Activated CD8-positive, alpha-beta memory T cell treated with anti-CD3 and anti-CD28 coated beads, Interleukin-2, amount 10 ng/mL, durations not matched to agents 7 days and 5 days (primary cell): ENCODE measurements around the gene SYT15. TPM values are rescaled to one million over a fixed set of nuclear protein-coding genes. Genes with fewer than 3 reads are reported as not detected.
A peak's percentile ranks its signal among the peaks of the same experiment; 100 is the strongest.

Experiments
- ATAC-seq: fragments of 150-1000 bp; cut with Tn5 transposase; one replicate; pipeline ENCODE4 v1.10.0; 2021; ENCODE audit warnings: moderate library complexity
- CTCF ChIA-PET: fragments of 350-600 bp; sonication (Branson Sonifier 250); formaldehyde crosslinking; loops from one replicate; lab custom pipeline; 2021; ENCODE audit warnings: antibody characterized with exemption; lab: Charles Lee
- DNase-seq: peaks from one replicate; pipeline ENCODE4 v3.0.0-alpha.2; 2020
- H3K27ac Mint-ChIP-seq: one replicate; pipeline ENCODE4 v1.8.0; 2021; ENCODE audit warnings: mild to moderate bottlenecking, mixed read lengths
- H3K27me3 Mint-ChIP-seq: one replicate; pipeline ENCODE4 v1.8.0; 2021; ENCODE audit warnings: mixed read lengths
- H3K36me3 Mint-ChIP-seq: one replicate; pipeline ENCODE4 v1.8.0; 2021; ENCODE audit warnings: mild to moderate bottlenecking, mixed read lengths
- H3K4me1 Mint-ChIP-seq: one replicate; pipeline ENCODE4 v1.8.0; 2021; ENCODE audit warnings: mixed read lengths
- H3K4me3 Mint-ChIP-seq: one replicate; pipeline ENCODE4 v1.8.0; 2021; ENCODE audit warnings: mild to moderate bottlenecking, moderate library complexity, mixed read lengths
- H3K9me3 Mint-ChIP-seq: one replicate; pipeline ENCODE4 v1.8.0; 2022; ENCODE audit warnings: low read depth, mixed read lengths
- total RNA-seq, 2 experiments: library from RNA; stranded (reverse); gene quantifications; one replicate each; pipeline ENCODE4 v1.2.3, GENCODE V29; 2021

SYT15 gene
- total RNA-seq, 2 experiments from 2014 or later: 0.33 to 1.5 TPM

GRCh38 chr10:46549171-46550075, 29.5 kb upstream of the SYT15 start:
- no peaks in the 10 kb centered on the region for H3K4me1 Mint-ChIP-seq
- no peaks in the 10 kb centered on the region for H3K9me3 Mint-ChIP-seq
- peak; percentile 41 for DNase-seq
- H3K27ac Mint-ChIP-seq: no peak overlapping the region
- CTCF ChIA-PET: no interaction called here
- H3K27me3 Mint-ChIP-seq: no peaks in the 10 kb centered on the region
- ATAC-seq: no peak
- no peak overlapping the region for H3K4me3 Mint-ChIP-seq
- no peaks in the 10 kb centered on the region for H3K36me3 Mint-ChIP-seq

- CTCF ChIA-PET: no interaction called here
- Mint-ChIP-seq H3K4me3 (no peak overlapping the region), H3K36me3 (no peaks in the 10 kb centered on the region)
Observed at GRCh38 chr10:46550076-46550790, 28.7 kb upstream of the SYT15 start.

GRCh38 chr10:46550795-46551700, 27.9 kb upstream of the SYT15 start:
- Mint-ChIP-seq H3K27me3 (no peaks in the 10 kb centered on the region), H3K4me1 (no peaks in the 10 kb centered on the region), H3K36me3 (no peaks in the 10 kb centered on the region), H3K27ac (no peak overlapping the region), H3K4me3 (no peak overlapping the region), H3K9me3 (no peaks in the 10 kb centered on the region)
- no peak for ATAC-seq
- peak; percentile 40 for DNase-seq
- CTCF ChIA-PET: no interaction called here

More at GRCh38 chr10:46550076-46550790, 28.7 kb upstream of the SYT15 start:
- Mint-ChIP-seq H3K27me3 (no peaks in the 10 kb centered on the region), H3K27ac (no peak overlapping the region), H3K4me1 (no peaks in the 10 kb centered on the region), H3K9me3 (no peaks in the 10 kb centered on the region)
- no peak for ATAC-seq
- peak; percentile 39 for DNase-seq

DNA sequence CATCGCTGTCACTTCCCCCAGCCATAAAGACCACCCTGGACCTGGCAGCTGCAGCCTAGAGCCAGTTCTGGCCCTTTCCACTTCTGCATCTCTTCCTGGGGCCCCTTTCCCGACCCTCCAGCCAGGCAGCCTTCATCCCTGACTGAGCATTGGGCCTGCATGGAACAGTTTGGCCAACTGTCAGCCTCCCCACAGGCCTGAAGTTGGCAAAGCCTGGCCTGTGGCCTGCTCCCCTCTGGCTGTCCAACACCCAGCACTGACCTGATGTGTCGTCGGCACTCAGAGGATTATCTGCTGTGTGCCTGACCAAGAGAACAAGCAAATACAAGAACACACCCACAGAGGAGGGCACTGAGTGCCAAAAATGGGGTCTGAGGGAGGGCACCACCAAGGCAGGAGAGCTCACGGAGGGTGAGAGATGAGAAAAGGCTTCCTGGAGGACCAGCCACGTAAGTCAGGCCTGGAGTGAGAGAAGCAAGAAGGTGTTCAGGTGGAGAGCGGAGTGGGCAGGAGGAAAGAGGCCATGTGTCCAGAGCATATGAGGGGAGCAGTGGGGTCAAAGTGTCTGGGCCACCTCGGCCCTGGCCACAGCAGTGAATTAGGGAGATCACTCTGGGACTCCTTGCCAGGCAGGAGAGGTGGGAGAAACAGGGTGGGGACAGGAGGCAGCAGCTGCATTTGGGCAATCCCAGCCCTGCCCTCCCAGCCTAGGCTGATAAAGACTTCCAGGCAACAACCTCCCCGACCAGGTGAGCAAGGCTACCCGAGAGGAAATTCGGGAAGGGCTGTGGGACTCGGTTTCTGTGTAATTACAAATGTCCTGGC, 27.0 kb upstream of the SYT15 start:
- Mint-ChIP-seq H3K36me3 (no peaks in the 10 kb centered on the region), H3K4me3 (no peak overlapping the region), H3K9me3 (no peaks in the 10 kb centered on the region), H3K27ac (no peak overlapping the region), H3K4me1 (no peaks in the 10 kb centered on the region), H3K27me3 (no peaks in the 10 kb centered on the region)
- CTCF ChIA-PET: no interaction called here
- ATAC-seq (no peak), DNase-seq (peak; percentile 41)

- CTCF ChIA-PET: no interaction called here
- peak; percentile 39 for DNase-seq
Observed at GRCh38 chr10:46552526-46553237, 26.2 kb upstream of the SYT15 start.

GRCh38 chr10:46553238-46554049, 25.5 kb upstream of the SYT15 start:
- CTCF ChIA-PET: interaction anchor here (0.7 kb wide), 1 partner anchor 9 kb away, joined by 3 read pairs; no protein-coding TSS in a partner anchor

More at GRCh38 chr10:46552526-46553237, 26.2 kb upstream of the SYT15 start:
- no peak for ATAC-seq
- H3K9me3 Mint-ChIP-seq: no peaks in the 10 kb centered on the region
- no peak overlapping the region for H3K4me3 Mint-ChIP-seq
- H3K27me3 Mint-ChIP-seq: no peaks in the 10 kb centered on the region
- no peaks in the 10 kb centered on the region for H3K36me3 Mint-ChIP-seq
- H3K27ac Mint-ChIP-seq: no peak overlapping the region
- peaks cover 2% of the 10 kb centered on the region for H3K4me1 Mint-ChIP-seq

GRCh38 chr10:46554166-46554781, 24.7 kb upstream of the SYT15 start:
- CTCF ChIA-PET: interaction anchor here (0.7 kb wide), 1 partner anchor 9 kb away, joined by 3 read pairs; no protein-coding TSS in a partner anchor
- Mint-ChIP-seq H3K4me3 (no peak overlapping the region), H3K27me3 (no peaks in the 10 kb centered on the region), H3K27ac (no peak overlapping the region), H3K9me3 (no peaks in the 10 kb centered on the region), H3K4me1 (peaks cover 2% of the 10 kb centered on the region), H3K36me3 (no peaks in the 10 kb centered on the region)
- DNase-seq: peak; percentile 42
- no peak for ATAC-seq

More at GRCh38 chr10:46553238-46554049, 25.5 kb upstream of the SYT15 start:
- H3K36me3 Mint-ChIP-seq: no peaks in the 10 kb centered on the region
- ATAC-seq (no peak), DNase-seq (peak; percentile 42)
- peaks cover 2% of the 10 kb centered on the region for H3K4me1 Mint-ChIP-seq
- no peaks in the 10 kb centered on the region for H3K27me3 Mint-ChIP-seq
- no peak overlapping the region for H3K27ac Mint-ChIP-seq
- H3K4me3 Mint-ChIP-seq: no peak overlapping the region
- no peaks in the 10 kb centered on the region for H3K9me3 Mint-ChIP-seq

- ATAC-seq (no peak), DNase-seq (no peak)
- no peak overlapping the region for H3K27ac Mint-ChIP-seq
- H3K27me3 Mint-ChIP-seq: no peaks in the 10 kb centered on the region
- H3K36me3 Mint-ChIP-seq: no peaks in the 10 kb centered on the region
- no peaks in the 10 kb centered on the region for H3K9me3 Mint-ChIP-seq
- CTCF ChIA-PET: no interaction called here
- H3K4me3 Mint-ChIP-seq: no peak overlapping the region
- H3K4me1 Mint-ChIP-seq: peaks cover 2% of the 10 kb centered on the region
Observed at GRCh38 chr10:46555366-46555712, 23.6 kb upstream of the SYT15 start.

DNA sequence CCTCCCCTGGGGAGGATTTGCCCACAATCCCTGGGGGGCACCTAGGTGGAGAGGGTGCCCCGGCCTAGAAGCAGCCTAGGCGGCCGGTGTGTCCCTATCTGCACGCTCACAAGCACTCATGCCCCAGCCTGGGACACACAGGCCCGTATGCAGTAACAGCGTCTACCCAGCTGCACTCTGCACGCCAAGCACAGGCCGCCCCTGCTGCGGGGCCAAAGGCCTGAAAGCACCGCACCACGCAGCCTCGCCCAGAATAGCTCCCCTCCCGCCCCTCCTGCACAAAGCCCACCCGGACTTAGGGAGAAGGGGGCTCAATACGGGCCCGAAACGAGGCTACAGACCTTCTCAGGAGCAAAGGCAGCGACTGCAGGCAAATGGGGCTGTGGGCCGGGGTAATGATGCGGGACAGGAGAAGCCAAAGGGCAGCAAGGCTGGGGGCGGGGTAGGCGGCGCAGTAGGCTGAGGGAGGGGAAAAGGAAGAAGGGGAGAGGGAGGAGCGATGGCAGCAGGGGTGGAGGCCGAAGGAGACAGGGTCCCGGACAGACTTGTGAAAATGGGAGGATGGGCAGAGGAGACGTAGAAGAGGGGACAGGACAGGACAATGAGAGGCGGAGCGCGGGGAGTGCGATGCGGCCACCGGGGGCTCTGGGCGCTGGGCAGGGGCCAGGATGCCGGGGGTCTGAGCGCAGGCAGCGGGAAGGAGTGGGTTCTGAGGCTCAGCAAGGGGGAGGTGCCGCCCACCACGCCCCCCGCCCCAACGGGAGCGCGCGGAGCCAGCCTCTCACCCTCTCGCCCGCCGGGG, 23.0 kb upstream of the SYT15 start:
- no peaks in the 10 kb centered on the region for H3K27me3 Mint-ChIP-seq
- H3K27ac Mint-ChIP-seq: no peak overlapping the region
- H3K4me1 Mint-ChIP-seq: peaks cover 2% of the 10 kb centered on the region
- CTCF ChIA-PET: no interaction called here
- ATAC-seq (peak; percentile 8), DNase-seq (peak; percentile 41)
- H3K4me3 Mint-ChIP-seq: no peak overlapping the region
- no peaks in the 10 kb centered on the region for H3K36me3 Mint-ChIP-seq
- no peaks in the 10 kb centered on the region for H3K9me3 Mint-ChIP-seq

DNA sequence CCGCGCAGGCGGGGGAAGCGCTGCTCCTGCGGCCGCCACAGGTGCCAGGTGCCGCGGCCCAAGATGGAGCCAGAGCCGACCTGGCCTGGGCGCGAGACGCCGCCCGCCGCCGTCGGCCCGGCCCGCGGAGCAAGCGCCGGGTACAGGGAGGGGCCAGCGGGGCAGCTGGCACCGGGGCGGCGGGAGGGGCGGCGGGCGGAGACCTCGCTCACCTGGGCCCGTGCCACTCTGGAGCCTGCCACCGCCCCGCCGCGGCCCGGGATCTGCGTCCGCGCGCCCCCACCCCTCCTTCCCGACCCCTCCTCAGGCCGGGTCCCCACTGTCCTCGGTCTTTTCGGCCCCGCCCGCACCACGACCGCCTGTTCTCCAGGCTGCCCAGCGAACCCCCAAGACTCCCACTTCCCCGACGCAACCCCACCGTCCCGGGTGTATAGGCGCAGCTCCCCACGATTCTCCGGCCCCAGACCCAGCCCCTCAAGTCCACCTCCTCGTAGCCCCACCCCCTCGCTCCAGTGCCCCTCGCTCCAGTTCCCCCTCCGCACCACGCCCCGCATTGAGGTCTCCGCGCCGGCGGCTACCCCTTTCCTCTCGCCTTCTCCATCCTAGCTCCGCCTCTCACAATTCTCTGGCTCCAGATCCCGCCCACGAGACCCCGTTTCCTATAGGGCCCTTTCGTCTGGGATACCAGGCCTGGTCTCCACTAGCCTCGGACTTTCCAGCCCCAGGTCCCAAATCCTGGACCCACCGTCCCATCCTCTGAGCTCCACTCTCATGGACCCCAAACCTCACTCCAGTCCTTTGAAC, 22.2 kb upstream of the SYT15 start, which contains the start of gene GPRIN2:
GPRIN2 (minus strand) TSS at position 144 of the 804 bp plus-strand sequence. CDS start 5,922 bp downstream, outside the sequence.
- Mint-ChIP-seq H3K9me3 (no peaks in the 10 kb centered on the region), H3K27ac (no peak within 1 kb of the TSS), H3K27me3 (no peaks in the 10 kb centered on the region), H3K4me3 (no peak within 1 kb of the TSS), H3K4me1 (peaks cover 2% of the 10 kb centered on the region), H3K36me3 (no peaks in the 10 kb centered on the region)
- DNase-seq (peak; percentile 38), ATAC-seq (peak; percentile 28)
- CTCF ChIA-PET: no interaction called here
